Ovary (tissue), 3 donors: ENCODE measurements around the gene DLEC1.

Experiments
- EP300 ChIP-seq: sonication (generic); formaldehyde crosslinking; IDR thresholded peaks from one replicate; pipeline ENCODE4 v1.6.1; 2017; ENCODE audit warnings: antibody characterized with exemption
- POLR2A ChIP-seq: fragments of 450-650 bp; IDR thresholded peaks from one replicate; pipeline ENCODE4 v1.6.1; 2017; ENCODE audit warnings: antibody characterized with exemption, mild to moderate bottlenecking, moderate library complexity
- TF ChIP-seq, protein P1 (sequence below), 3 donors: fragments of 450-650 bp in 2 of 3; fragments of 200-600 bp in 1 of 3; IDR thresholded peaks; one replicate each; pipeline versions ENCODE4 v1.5.1 to v1.8.0; 2016 to 2022; ENCODE audit warnings: antibody characterized with exemption in 3 of 3, mild to moderate bottlenecking in 1 of 3
- donor health status: DM: no; HTN: no; CAD: no.

DNA sequence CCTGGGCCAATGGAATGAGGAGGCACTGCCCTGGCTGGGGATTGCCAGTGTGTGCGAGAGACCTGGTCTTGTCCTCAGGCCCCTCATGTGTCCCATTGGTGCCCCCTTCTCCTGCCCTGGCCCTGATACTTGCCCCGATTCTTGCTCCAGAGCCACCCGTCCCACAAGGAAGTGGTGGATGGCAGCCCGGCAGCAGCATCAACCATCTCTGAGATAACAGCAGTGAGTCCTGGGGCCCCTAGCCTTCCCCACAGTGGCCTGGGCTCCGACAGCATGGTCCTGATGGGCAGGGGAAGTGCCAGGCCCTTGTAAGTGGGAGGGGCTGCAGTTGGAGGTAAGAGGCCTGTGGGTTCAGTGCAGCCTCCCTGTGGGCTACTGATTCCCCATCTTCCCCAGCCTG is 33.0 kb upstream of the DLEC1 start:
- TF ChIP-seq, protein P1, sequence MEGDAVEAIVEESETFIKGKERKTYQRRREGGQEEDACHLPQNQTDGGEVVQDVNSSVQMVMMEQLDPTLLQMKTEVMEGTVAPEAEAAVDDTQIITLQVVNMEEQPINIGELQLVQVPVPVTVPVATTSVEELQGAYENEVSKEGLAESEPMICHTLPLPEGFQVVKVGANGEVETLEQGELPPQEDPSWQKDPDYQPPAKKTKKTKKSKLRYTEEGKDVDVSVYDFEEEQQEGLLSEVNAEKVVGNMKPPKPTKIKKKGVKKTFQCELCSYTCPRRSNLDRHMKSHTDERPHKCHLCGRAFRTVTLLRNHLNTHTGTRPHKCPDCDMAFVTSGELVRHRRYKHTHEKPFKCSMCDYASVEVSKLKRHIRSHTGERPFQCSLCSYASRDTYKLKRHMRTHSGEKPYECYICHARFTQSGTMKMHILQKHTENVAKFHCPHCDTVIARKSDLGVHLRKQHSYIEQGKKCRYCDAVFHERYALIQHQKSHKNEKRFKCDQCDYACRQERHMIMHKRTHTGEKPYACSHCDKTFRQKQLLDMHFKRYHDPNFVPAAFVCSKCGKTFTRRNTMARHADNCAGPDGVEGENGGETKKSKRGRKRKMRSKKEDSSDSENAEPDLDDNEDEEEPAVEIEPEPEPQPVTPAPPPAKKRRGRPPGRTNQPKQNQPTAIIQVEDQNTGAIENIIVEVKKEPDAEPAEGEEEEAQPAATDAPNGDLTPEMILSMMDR (IDR thresholded peaks at IDR 0.05), result no peak
- TF ChIP-seq POLR2A, result no peak
- TF ChIP-seq EP300, result no peak
